A673 (cell line): ENCODE results near the gene FAM131B. TPM values are rescaled to one million over a fixed set of nuclear protein-coding genes. Genes with fewer than 3 reads are reported as not detected.

Experiments used
- BruUV-seq: library from RNA; stranded (reverse); fragments of 400-500 nt; replicated peaks from 2 replicates; lab custom pipeline; 2021; lab: Mats Ljungman, UMichigan
- CTCF ChIA-PET: fragments of 300-600 bp; sonication (Branson Sonifier 250); formaldehyde crosslinking; loops from one replicate; lab custom pipeline; 2022; ENCODE audit warnings: antibody characterized with exemption; lab: Charles Lee
- POLR2A ChIA-PET: fragments of 300-600 bp; sonication (Branson Sonifier 250); formaldehyde crosslinking; loops from one replicate; lab custom pipeline; 2022; ENCODE audit warnings: antibody characterized with exemption; ENCODE audit not compliant: low non-redundant PET; lab: Charles Lee
- DNase-seq: peaks from one replicate; pipeline ENCODE4 v3.0.0-alpha.2; 2015; ENCODE audit warnings: low spot score
- H3K27ac ChIP-seq: fragments of 200-600 bp; sonication (generic); 2 replicates; pipeline ENCODE4 v1.5.1; 2016; ENCODE audit warnings: mixed run types, low read depth, mild to moderate bottlenecking, mixed read lengths, antibody characterized with exemption, low read length; ENCODE audit not compliant: poor library complexity, severe bottlenecking
- H3K27me3 ChIP-seq: fragments of 200-600 bp; sonication (generic); replicated peaks from 2 replicates; pipeline ENCODE4 v1.6.1; 2017; ENCODE audit warnings: mixed run types, low read depth, mild to moderate bottlenecking, mixed read lengths, antibody characterized with exemption, low read length; ENCODE audit not compliant: insufficient read depth, poor library complexity
- H3K36me3 ChIP-seq: fragments of 200-600 bp; sonication (generic); 2 replicates; pipeline ENCODE4 v1.6.1; 2016; ENCODE audit warnings: mixed run types, mild to moderate bottlenecking, mixed read lengths, antibody characterized with exemption, low read length; ENCODE audit not compliant: insufficient read depth, poor library complexity, severe bottlenecking
- H3K4me1 ChIP-seq: fragments of 200-600 bp; sonication (generic); 2 replicates; pipeline ENCODE4 v1.6.1; 2017; ENCODE audit warnings: mixed run types, mild to moderate bottlenecking, mixed read lengths, antibody characterized with exemption, low read length; ENCODE audit not compliant: insufficient read depth, poor library complexity, severe bottlenecking
- H3K4me3 ChIP-seq: fragments of 200-600 bp; sonication (generic); 2 replicates; pipeline ENCODE4 v1.5.1; 2016; ENCODE audit warnings: low read depth, mixed run types, mild to moderate bottlenecking, mixed read lengths, low read length; ENCODE audit not compliant: poor library complexity, severe bottlenecking
- H3K9me3 ChIP-seq: fragments of 200-600 bp; sonication (generic); 2 replicates; pipeline ENCODE4 v1.6.1; 2016; ENCODE audit warnings: mixed run types, low read depth, mild to moderate bottlenecking, mixed read lengths, antibody characterized with exemption, low read length; ENCODE audit not compliant: poor library complexity, severe bottlenecking
- EZH2 ChIP-seq: fragments of 200-600 bp; sonication (generic); IDR thresholded peaks from 2 replicates; pipeline ENCODE4 v1.6.1; 2017; ENCODE audit warnings: borderline replicate concordance, low read depth, mild to moderate bottlenecking, mixed read lengths, antibody characterized with exemption, low read length; ENCODE audit not compliant: poor library complexity, severe bottlenecking
- intact Hi-C: fragments of 100-400 bp; cut with micrococcal nuclease; formaldehyde crosslinking; loops from one replicate; pipeline ENCODE4 v1.10.0; 2022; ENCODE audit not compliant: unreplicated experiment
- total RNA-seq: library from RNA; stranded (reverse); gene quantifications from 2 replicates; pipeline ENCODE4 v1.2.3, GENCODE V29; 2021
- TF ChIP-seq, protein P1 (sequence below): fragments of 300-800, 200-600 bp; sonication (generic); conservative IDR thresholded peaks from 2 replicates; pipeline ENCODE4 v1.5.1; 2017; ENCODE audit warnings: low read depth, mild to moderate bottlenecking, antibody characterized with exemption, low read length, moderate library complexity, mixed read lengths

The FAM131B gene
- total RNA-seq, 1 experiment from 2014 or later = 1.9 TPM

- ChIA-PET CTCF (interaction anchor here (0.6 kb wide), 1 partner anchor 1681 kb away, joined by 8 read pairs; no protein-coding TSS in a partner anchor), POLR2A (interaction anchor here (0.7 kb wide), 1 partner anchor 7 kb away, joined by 11 read pairs; no protein-coding TSS in a partner anchor)
- TF ChIP-seq, protein P1, sequence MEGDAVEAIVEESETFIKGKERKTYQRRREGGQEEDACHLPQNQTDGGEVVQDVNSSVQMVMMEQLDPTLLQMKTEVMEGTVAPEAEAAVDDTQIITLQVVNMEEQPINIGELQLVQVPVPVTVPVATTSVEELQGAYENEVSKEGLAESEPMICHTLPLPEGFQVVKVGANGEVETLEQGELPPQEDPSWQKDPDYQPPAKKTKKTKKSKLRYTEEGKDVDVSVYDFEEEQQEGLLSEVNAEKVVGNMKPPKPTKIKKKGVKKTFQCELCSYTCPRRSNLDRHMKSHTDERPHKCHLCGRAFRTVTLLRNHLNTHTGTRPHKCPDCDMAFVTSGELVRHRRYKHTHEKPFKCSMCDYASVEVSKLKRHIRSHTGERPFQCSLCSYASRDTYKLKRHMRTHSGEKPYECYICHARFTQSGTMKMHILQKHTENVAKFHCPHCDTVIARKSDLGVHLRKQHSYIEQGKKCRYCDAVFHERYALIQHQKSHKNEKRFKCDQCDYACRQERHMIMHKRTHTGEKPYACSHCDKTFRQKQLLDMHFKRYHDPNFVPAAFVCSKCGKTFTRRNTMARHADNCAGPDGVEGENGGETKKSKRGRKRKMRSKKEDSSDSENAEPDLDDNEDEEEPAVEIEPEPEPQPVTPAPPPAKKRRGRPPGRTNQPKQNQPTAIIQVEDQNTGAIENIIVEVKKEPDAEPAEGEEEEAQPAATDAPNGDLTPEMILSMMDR = no peak
- TF ChIP-seq EZH2 = no peak
- intact Hi-C loops = no loop called here
- Histone ChIP-seq H3K27ac (no peak overlapping the region), H3K27me3 (no peaks in the 10 kb centered on the region), H3K4me1 (no peaks in the 10 kb centered on the region), H3K4me3 (no peak overlapping the region), H3K36me3 (peaks cover 24% of the 10 kb centered on the region), H3K9me3 (no peaks in the 10 kb centered on the region)
- no peak for DNase-seq
- no TSS peak for BruUV-seq
Measured at GRCh38 chr7:143391462-143392404, 29.2 kb upstream of the FAM131B start.

GRCh38 chr7:143390773-143391317 lies 28.3 kb upstream of the FAM131B start:
- H3K4me3 ChIP-seq = no peak overlapping the region
- no peak overlapping the region for H3K27ac ChIP-seq
- no peak for DNase-seq
- H3K4me1 ChIP-seq = no peaks in the 10 kb centered on the region
- no peaks in the 10 kb centered on the region for H3K9me3 ChIP-seq
- POLR2A ChIA-PET = no interaction called here
- intact Hi-C loops = no loop called here
- no peaks in the 10 kb centered on the region for H3K27me3 ChIP-seq
- TSS peak; percentile 84 for BruUV-seq
- CTCF ChIA-PET = no interaction called here
- H3K36me3 ChIP-seq = peaks cover 24% of the 10 kb centered on the region
- no peak for TF ChIP-seq EZH2
- TF ChIP-seq, protein P1 = no peak

DNA sequence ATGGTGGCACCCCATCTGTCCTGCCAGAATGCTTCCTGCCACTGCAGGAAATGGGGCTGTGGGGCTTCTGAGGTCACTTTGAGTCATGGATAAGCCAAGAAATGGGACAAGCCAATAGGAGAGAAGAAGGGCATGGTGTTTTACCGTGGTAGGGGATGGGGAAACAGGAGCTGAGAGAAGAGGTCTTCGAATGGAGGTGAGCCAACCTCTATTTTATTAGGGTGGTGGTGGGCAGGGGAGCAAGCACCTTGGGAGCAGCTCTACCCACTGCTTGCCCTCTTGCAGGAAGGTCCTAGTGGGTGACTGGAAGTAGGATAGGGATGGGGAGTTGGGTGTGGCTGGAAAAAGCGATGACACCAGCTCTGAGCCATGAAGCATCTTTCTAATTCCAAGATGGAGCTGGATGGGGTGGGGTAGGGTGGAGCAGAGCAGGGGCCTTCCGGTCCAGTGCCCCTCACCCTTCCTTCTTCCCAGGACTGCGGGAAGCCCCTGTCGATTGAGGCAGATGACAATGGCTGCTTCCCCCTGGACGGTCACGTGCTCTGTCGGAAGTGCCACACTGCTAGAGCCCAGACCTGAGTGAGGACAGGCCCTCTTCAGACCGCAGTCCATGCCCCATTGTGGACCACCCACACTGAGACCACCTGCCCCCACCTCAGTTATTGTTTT lies 27.7 kb upstream of the FAM131B start:
- H3K27ac ChIP-seq = no peak overlapping the region
- DNase-seq = no peak
- CTCF ChIA-PET = no interaction called here
- intact Hi-C loops = no loop called here
- no peak overlapping the region for H3K4me3 ChIP-seq
- no peaks in the 10 kb centered on the region for H3K27me3 ChIP-seq
- POLR2A ChIA-PET = no interaction called here
- H3K36me3 ChIP-seq = peaks cover 24% of the 10 kb centered on the region
- H3K9me3 ChIP-seq = no peaks in the 10 kb centered on the region
- no TSS peak for BruUV-seq
- TF ChIP-seq, protein P1 = no peak
- TF ChIP-seq EZH2 = no peak
- no peaks in the 10 kb centered on the region for H3K4me1 ChIP-seq
